ENCODE results near the gene SLC16A3. TPM values are rescaled to one million over a fixed set of nuclear protein-coding genes. Genes with fewer than 3 reads are reported as not detected.
"Not testable (repeated sequence)": the region's sequence is repeated elsewhere in the genome, so short reads cannot be mapped to it uniquely, and the experiment has no call there.

The SLC16A3 gene
- total RNA-seq, 1 donor from 2014 or later, result 68.8 TPM

DNA sequence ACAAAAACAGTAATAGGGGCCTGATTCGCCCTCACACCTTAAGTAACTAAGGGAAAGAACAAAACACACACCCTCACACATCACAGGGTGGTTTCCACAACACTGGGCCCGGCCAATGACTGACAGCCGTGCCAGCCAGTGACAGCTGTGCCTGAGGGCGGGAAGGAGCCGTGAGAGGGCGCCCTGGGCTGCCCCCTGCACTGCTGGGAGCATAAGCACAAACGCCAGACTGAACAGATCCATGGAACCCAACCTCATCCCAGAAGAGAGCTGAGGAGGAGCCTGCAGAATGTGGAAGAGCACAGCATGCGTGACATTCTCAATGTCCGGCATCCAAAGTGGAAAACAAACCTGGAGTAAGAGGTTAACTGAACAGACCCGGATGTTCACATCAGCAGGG is 28.6 kb downstream of the SLC16A3 start:
- peak overlapping the region; percentile 59 for H3K27ac Mint-ChIP-seq
- no peaks in the 10 kb centered on the region for H3K9me3 Mint-ChIP-seq
- H3K4me1 Mint-ChIP-seq, result peaks cover 5% of the 10 kb centered on the region
- H3K27me3 Mint-ChIP-seq (ENCODE audit: low read depth), result no peaks in the 10 kb centered on the region
- TF ChIP-seq, protein P1, sequence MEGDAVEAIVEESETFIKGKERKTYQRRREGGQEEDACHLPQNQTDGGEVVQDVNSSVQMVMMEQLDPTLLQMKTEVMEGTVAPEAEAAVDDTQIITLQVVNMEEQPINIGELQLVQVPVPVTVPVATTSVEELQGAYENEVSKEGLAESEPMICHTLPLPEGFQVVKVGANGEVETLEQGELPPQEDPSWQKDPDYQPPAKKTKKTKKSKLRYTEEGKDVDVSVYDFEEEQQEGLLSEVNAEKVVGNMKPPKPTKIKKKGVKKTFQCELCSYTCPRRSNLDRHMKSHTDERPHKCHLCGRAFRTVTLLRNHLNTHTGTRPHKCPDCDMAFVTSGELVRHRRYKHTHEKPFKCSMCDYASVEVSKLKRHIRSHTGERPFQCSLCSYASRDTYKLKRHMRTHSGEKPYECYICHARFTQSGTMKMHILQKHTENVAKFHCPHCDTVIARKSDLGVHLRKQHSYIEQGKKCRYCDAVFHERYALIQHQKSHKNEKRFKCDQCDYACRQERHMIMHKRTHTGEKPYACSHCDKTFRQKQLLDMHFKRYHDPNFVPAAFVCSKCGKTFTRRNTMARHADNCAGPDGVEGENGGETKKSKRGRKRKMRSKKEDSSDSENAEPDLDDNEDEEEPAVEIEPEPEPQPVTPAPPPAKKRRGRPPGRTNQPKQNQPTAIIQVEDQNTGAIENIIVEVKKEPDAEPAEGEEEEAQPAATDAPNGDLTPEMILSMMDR (IDR thresholded peaks at IDR 0.05; ENCODE audit: unreplicated experiment), result no peak
- DNase-seq (ENCODE audit: low spot score in 2 of 2, unreplicated experiment in 2 of 2), result no peak
- no peak overlapping the region for H3K4me3 Mint-ChIP-seq
- H3K36me3 Mint-ChIP-seq, result peaks cover 60% of the 10 kb centered on the region

DNA sequence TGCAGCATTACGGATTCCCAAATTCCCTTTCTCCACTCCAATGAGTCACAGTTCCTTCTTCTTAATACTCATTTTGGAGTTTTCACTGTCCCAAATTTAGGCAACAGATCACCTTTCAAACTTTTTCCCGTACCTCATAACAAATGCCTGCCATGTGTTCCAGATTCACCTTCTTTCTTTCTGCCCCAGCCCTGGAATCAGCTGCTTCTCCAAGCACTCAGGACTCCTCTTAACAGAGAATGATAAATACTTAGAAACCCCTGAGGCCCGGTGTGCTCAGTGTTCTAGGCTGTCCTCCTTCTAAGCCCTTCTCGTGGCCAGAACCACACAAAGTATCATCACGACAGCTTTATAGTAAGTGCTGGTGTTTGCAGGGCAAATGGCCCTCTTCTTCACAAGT is 29.7 kb downstream of the SLC16A3 start:
- Mint-ChIP-seq H3K27ac (peak overlapping the region; percentile 1), H3K9me3 (no peaks in the 10 kb centered on the region), H3K4me3 (no peak overlapping the region), H3K36me3 (peaks cover 54% of the 10 kb centered on the region), H3K4me1 (peaks cover 5% of the 10 kb centered on the region), H3K27me3 (ENCODE audit: low read depth) (no peaks in the 10 kb centered on the region)
- TF ChIP-seq, protein P1 (IDR thresholded peaks at IDR 0.05; ENCODE audit: unreplicated experiment), result no peak
- no peak for DNase-seq (ENCODE audit: low spot score in 2 of 2, unreplicated experiment in 2 of 2)

DNA sequence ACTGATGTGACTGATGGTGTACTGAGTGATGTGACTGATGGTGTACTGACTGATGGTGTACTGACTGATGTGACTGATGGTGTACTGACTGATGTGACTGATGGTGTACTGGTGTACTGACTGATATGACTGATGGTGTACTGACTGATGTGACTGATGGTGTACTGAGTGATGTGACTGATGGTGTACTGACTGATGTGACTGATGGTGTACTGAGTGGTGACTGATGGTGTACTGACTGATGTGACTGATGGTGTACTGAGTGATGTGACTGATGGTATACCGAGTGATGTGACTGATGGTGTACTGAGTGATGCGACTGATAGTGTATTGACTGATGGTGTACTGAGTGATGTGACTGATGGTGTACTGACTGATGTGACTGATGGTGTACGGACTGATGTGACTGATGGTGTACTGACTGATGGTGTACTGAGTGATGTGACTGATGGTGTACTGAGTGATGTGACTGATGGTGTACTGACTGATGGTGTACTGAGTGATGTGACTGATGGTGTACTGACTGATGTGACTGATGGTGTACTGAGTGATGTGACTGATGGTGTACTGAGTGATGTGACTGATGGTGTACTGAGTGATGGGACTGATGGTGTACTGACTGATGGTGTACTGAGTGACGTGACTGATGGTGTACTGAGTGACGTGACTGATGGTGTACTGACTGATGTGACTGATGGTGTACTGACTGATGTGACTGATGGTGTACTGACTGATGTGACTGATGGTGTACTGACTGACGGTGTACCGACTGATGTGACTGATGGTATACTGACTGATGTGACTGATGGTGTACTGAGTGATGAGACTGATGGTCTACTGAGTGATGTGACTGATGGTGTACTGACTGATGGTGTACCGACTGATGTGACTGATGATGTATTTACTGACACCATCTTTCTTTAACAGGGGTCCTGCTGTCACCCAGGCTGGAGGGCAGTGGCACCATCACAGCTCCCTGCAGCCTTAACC is 31.4 kb downstream of the SLC16A3 start:
- H3K4me3 Mint-ChIP-seq; H3K27me3 Mint-ChIP-seq (ENCODE audit: low read depth): not testable (repeated sequence)
- peaks cover 62% of the 10 kb centered on the region for H3K36me3 Mint-ChIP-seq

DNA sequence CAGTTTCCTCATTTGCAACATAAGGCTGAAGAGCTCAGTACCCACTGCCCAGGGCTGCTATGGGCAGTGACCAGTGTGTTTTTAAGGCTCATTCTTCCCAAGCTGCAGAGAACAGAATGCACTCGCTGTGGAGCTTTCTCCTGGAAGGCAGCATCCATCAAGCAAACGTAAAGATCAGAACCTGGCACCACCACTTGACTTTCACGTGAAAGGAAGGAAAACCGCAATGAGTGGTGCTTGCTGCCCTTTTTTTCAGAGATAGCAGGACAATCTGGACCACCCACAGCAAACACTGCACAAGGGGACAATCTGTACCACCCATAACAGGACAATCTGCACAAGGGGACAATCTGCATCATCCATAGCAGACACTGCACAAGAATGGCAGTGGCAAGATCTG is 33.5 kb downstream of the SLC16A3 start:
- Mint-ChIP-seq H3K4me1 (peaks cover 4% of the 10 kb centered on the region), H3K27ac (no peak overlapping the region), H3K27me3 (ENCODE audit: low read depth) (no peaks in the 10 kb centered on the region), H3K4me3 (no peak overlapping the region), H3K9me3 (no peaks in the 10 kb centered on the region), H3K36me3 (peaks cover 53% of the 10 kb centered on the region)
- no peak for DNase-seq (ENCODE audit: low spot score in 2 of 2, unreplicated experiment in 2 of 2)
- TF ChIP-seq, protein P1 (IDR thresholded peaks at IDR 0.05; ENCODE audit: unreplicated experiment), result no peak

More for the DNA sequence above, 31.4 kb downstream of the SLC16A3 start:
- H3K9me3 Mint-ChIP-seq; H3K27ac Mint-ChIP-seq; DNase-seq (ENCODE audit: low spot score in 2 of 2, unreplicated experiment in 2 of 2); H3K4me1 Mint-ChIP-seq: not testable (repeated sequence)

DNA sequence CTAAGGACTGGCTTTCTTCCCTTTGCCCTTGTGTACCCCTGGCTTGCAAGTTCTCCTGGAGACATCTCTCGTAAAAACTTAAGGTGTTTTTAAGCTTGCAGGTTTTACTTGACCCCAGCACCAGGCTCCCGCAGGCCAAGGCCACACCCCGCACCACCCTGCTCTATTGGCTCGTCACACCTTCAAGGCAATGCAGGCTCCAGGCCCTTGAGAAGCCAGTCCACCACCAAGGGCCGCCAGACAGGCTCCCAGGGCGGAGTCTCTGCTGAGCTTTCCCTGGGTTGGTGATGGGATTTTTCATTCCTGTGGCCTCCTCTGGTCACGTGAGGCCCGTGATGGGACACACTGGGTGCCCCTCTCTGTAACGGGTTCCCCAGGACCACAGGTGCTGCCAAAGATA is 34.8 kb downstream of the SLC16A3 start:
- peaks cover 44% of the 10 kb centered on the region for H3K36me3 Mint-ChIP-seq
- H3K27ac Mint-ChIP-seq, result no peak overlapping the region
- no peak overlapping the region for H3K4me3 Mint-ChIP-seq
- peaks cover 17% of the 10 kb centered on the region for H3K4me1 Mint-ChIP-seq
- H3K9me3 Mint-ChIP-seq, result no peaks in the 10 kb centered on the region
- no peak for DNase-seq (ENCODE audit: low spot score in 2 of 2, unreplicated experiment in 2 of 2)
- TF ChIP-seq, protein P1 (IDR thresholded peaks at IDR 0.05; ENCODE audit: unreplicated experiment), result no peak
- no peaks in the 10 kb centered on the region for H3K27me3 Mint-ChIP-seq (ENCODE audit: low read depth)

DNA sequence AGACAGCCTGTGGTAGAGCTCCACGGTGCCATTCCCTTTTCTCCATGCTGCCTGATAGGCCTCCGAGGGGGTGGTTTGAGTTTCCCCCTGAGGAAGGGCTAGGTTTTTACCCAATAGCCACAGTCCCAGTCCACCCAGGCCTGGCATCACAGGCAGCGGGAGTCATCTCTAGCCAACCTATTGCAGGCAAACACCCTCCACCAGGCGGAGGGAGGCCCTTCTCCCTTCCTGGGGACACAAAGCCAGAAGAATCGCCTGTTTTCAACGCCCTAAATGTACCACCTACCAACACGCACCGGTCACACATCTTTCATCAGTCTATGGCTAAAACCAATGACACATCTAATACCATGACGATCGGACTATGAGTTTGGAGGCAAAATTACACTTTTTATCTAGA is 37.3 kb downstream of the SLC16A3 start:
- H3K27ac Mint-ChIP-seq, result no peak overlapping the region
- no peak for DNase-seq (ENCODE audit: low spot score in 2 of 2, unreplicated experiment in 2 of 2)
- no peak overlapping the region for H3K4me3 Mint-ChIP-seq
- H3K4me1 Mint-ChIP-seq, result peaks cover 37% of the 10 kb centered on the region
- TF ChIP-seq, protein P1 (IDR thresholded peaks at IDR 0.05; ENCODE audit: unreplicated experiment), result no peak
- peaks cover 29% of the 10 kb centered on the region for H3K36me3 Mint-ChIP-seq
- H3K9me3 Mint-ChIP-seq, result no peaks in the 10 kb centered on the region
- H3K27me3 Mint-ChIP-seq (ENCODE audit: low read depth), result no peaks in the 10 kb centered on the region
